Fibroblast of peridontal ligament (primary cell): ENCODE data around the gene RAB22A.
A peak's percentile ranks its signal among the peaks of the same experiment; 100 is the strongest.

Experiments used
- DNase-seq: peaks from one replicate; pipeline ENCODE4 v3.0.0-alpha.2; 2010; ENCODE audit errors: extremely low read depth

The RAB22A gene

DNA sequence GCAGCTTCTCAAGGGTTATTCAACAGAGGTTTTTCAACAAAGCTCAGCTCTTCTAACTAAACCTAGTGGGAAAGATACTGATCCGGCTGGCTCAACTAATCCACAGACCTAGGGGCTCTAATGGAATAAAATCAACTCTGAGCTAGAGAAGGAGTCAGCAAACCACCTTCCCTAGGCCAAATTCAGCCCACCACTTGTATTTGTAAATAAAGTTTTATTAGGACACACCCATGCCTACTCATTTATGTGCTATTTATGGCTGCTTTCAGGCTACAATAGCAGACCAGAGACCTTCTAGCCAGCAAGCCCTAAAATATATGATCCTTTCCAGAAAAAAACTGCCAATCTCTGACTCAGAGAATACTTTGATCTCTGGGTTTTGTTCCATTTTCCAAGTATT lies 6.0 kb upstream of the RAB22A start:
- no peak for DNase-seq

DNA sequence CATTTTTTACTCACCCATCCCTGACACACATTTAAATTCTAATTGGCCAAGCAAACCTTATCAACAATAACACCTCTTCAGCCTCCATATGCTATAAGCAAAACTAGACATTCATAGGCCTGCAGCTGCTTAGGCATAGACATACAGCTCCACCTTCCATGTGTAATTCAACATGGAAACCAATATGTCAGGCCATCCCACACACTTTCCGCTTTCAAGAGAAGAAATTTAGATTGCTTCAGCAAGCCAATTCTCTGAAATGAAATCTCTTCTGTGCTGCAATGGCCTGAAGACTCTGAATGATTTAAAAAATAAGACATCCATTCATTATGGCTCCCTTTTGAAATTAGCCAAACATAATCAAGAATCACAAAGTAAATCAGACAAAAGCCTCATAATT lies 4.5 kb upstream of the RAB22A start:
- no peak for DNase-seq

DNA sequence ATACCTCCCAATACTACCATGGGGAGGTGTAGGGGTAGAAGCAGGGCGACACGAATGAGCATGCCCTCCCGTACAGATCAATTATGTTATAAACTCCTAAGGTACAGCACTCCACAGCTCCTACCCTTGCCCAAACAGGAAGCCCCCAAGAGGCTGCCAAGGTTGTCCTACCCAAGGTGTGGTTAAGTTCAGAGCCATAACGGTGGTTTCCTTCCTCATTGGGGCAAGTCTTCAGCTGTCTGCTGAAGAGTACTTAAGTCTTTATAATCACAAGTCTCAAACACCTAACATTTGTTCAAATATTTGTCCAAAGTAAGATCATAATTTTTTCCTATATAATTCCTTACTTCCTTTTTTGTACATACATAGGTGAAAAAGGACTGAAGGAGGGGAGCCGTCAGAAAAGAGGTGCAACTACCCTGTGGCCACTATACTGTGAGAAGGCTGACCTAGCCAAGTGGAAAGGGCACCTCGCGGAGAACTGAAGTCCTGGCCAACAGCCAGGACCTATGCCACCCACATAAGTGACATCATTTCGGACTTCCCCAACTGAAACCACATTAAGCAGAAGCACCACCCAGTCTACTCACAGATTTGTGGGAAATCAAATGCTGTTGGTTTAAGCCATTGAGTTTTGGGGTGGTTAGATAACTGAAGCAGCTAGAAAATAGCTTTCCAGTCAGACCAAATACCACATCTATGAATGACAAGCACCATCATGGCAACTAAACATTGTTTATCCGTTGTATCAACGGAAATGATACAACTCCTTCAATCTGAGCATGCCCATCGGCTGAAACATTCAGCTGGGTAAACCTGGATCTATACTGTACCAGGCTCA lies 2.9 kb upstream of the RAB22A start:
- peak; percentile 26 for DNase-seq

DNA sequence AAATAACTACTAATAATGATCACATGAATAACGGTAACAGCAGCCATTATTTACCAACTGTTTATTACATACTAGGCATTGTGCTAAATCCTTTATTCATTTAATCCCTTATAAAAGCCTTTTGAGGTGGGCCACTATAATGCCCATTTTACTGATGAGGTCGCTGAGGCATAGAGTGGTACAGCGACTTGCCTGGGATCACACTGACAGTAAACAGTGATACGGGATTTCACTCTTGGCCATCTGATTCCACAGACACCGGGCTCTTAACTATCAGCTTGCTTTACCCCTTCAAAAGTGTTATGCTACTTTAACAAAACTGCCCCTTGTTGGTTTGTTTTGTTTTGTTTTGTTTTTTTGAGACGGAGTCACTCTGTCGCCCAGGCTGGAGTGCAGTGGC lies 2.2 kb upstream of the RAB22A start:
- DNase-seq, result no peak

DNA sequence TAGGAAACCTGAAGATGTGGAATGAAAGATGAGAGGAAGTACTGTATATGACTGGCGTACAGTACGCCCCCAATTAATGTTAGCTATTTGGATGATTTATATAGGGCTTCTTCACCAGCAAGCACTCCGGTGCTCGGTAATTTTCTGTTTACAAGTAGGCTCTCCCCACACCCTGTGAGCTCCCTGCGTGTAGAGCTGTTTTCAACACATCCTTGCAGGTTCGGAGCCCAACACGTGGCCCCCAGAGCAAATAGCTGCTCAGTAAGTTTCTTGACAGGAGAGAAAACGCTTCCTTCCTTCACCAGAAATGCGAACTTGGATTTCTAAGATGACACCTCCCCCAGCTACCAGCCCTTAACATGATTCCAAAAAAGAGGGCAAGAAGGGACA lies 1.2 kb upstream of the RAB22A start:
- DNase-seq, result no peak

DNA sequence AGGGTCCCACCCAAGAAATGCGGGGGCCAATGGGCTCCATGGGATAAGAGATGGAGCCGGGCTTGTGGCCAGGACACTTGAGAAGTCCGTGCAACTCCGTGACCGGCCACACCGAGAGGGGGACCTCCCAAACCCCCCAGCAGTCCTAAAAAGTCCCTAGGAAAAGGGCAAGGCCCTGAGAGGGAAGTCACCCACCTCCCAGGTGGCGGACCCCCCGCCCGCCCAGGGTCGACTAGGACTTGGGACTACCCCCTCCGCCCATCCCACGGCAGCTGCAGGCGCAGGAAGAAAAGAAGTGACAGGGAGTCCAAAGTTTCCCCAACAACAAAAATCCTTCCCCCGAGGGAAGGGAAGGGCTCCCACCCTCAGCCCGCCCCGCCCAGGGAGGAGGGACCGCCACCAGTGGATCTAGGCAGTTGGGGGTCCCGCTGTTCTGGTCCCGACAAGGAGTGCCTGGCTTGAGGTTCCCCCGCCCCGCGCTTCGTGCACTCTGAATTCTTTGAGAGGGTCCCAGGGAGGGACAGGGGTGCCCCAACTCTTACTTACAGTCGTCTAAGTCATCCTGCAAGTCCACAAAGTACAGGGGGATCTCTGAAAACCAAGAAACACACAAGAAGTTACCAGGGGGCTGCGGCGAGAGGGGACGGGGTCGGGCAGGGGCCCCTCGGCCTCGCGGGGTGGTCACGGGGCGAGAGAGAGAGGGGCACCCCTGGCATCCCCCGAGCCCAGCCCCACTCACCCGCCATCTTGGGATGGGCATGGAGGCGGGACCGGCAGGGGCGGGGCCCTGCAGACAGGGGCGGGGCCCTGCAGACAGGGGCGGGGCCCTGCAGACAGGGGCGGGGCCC lies 611 bp upstream of the RAB22A start:
- peak; percentile 49 for DNase-seq

DNA sequence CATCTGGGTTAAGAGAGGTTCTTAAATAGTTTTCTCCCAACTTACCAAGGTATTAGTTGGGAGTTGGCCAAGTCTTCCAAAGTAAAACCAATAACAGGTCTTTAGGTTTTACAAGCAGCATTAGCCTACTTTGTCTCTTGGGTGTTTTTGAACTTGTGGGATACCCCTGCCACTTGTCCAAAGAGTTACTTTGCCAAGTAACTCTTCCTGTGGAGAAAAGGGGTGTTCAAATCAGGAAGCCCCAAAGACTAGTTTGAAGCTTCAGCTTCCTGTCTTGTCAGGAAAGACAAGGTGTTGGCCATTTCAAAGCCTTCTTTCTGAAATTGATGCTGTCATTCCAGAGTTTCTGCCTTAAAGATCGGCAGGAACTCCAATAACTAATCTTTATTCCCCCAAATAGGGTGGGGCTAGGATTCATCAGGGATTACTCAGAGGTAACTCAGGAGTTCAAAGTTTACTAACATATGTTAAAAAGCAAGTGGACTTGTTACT lies 822 bp downstream of the RAB22A start:
- DNase-seq, result peak; percentile 21

DNA sequence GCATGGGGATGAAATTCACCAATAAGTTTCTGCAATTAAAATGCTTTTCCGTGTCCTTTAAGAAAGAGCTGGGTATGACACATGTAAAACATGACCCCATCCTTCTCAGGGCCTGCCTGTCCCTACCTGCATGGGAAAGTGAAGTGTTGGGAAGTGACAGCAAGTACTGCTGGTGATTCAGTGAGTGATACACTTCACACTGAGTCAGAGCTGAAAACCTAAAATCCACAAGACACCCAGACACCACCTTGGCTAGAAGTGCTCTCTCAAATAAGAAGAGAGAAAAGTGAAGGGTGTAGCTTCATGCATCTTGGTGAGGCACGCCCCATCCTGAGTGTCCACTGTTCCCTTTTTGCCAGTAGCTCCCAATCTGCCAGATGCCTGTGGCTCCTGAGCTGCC lies 3.3 kb downstream of the RAB22A start:
- DNase-seq, result no peak

DNA sequence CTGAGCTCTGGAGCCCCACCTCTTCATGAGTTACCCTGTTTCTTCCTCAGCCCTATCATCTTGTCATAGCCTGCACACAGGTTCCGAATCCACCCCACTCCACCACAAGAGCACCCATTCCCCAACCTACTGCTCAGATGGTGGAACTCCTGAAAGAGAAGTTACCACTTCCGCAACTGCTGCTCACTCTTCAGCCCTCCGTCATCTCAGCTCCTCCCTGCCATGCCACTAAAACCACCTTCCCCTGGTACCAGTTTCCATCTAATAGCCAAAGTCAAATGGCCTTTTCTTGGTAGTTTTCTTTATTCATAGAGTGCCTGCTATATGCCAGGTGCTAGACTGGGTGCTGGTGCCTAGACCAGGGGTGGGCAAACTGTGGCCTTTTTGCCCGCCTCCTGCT lies 3.9 kb downstream of the RAB22A start:
- DNase-seq, result no peak

DNA sequence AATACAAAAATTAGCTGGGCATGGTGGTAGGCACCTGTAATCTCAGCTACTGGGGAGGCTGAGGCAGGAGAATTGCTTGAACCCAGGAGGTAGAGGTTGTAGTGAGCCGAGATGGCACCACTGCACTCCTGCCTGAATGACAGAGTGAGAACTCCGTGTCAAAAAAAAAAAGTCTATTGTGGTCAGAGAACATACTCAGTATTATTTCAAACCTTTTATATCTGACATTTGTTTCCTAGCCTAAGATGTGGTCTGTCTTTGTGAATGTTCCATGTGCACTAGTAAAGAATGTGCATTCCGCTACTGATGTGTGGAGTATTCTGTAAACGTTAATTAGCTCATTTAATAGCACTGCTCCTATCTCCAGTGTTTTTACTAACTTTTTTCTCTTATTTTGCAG lies 11.7 kb downstream of the RAB22A start:
- DNase-seq, result no peak

DNA sequence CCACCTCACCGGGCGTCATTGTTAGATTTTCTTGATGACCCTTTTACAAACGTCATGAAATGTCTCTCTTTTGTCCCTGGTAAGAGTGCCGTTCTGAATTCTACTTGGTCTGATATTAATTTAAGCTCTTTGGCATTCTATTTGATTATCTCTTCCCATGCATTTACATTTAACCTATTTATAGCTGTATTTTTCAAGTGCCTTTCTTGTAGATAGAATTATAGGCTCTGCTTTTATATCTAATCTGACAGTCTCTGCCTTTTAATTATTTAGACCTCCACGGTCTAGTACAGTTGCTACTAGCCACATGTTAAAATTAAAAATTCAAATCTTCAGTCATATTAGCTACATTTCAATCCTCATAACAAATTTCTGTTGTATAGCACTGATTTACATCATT lies 12.6 kb downstream of the RAB22A start:
- no peak for DNase-seq

DNA sequence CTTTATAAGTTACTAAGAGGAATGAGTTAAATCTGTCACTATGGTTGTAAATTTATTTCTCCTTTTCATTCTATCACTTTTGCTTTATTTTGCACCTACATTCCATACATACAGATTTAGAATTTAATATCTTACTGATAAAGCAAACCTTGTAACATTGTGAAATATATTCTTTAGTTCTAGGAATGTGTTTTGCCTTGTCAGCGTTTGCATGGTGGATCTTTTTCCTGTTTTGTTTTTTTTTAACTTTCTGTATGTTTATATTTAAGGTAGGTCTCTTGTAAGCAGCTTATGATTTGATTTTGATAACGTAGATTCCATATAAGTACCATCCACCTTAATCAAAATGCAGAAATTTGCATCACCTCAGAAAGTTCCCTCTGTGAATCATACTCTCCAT lies 16.4 kb downstream of the RAB22A start:
- DNase-seq, result no peak

DNA sequence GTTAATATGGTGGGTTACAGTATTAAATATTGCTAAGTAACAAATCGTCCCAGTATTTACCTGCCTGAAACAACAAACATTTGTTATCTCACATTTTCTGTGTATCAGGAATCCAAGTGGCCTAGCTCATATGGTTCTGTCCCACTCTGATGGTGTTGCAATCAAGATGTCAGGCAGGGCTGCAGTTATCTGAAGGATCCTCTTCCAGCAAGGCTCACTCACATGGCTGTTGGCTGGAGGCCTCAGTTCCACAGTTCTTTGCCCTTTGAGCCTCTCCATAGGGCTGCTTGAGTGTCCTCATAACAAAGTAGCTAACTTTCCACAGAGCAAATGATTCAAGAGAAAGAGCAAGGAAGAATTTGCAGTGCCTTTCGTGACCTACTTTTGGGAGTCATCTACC lies 17.7 kb downstream of the RAB22A start:
- DNase-seq, result no peak

DNA sequence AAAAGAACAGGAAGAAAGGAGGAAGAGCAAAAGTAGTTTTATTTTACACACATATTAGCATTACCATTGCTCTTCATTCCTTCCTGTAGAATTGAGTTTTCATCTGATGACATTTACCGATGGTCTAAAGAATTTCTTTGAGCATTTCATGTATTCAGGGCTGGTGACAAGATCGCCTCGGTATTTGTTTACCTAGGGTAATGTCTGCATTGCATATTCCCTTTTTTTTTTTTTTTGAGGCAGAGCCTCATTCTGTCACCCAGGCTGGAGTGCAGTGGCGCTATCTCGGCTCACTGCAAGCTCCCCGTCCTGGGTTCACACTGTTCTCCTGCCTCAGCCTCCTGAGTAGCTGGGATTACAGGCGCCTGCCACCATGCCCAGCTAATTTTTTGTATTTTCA lies 19.3 kb downstream of the RAB22A start:
- no peak for DNase-seq

DNA sequence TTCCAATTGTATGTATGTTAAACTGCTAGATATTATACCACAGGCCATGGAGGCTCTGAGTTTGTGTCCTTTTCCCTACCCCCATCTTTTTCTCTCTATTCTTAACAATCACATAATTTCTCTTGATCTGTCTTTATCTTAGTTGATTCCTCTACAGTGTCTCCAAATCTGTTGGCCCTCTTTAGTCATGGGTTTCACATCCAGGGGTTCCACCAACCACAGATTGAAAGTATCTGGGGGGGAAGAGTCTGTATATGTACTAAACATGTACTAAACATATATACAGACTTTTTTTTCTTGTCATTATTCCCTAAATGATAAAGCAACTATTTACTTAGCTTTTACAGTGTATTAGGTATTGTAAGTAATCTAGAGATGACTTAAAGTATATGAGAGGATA lies 20.2 kb downstream of the RAB22A start:
- DNase-seq, result no peak

DNA sequence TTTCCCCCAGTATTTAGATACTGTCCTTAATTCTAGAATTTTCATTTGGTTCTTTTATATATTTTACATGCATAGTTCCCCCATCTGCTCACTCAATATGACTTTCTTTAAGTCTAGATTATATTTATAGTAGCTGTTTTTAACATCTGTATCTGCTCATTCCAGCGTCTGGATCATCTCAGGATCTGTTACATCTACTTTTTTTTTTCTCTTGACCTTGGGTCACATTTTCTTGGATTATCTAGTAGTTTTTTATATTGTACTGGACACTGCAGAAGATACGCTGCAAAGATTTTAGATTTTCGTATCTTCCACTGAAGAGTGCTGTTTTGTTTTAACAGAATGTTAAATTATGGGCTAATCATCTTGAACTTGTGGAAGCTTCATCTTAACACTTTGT lies 20.7 kb downstream of the RAB22A start:
- DNase-seq, result no peak

DNA sequence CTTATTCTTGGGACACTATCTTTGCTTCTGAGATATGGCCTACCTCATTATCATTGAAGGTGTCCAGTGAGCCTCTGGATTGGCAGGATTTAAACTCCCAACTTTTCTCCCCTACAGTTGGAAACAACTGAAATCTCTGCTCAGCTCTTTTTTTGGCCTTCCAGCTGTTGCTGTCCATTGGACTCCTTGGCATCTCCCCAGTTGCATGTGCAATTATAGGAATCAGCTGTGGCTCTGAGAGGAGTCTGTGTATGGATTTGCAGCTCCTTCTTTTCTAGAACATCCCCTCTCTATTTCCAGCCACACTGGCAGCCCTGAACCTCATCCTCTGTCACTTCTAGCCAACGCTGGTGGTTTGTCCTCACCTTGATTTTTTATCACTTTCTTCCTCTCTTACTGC lies 21.2 kb downstream of the RAB22A start:
- DNase-seq, result peak; percentile 68

DNA sequence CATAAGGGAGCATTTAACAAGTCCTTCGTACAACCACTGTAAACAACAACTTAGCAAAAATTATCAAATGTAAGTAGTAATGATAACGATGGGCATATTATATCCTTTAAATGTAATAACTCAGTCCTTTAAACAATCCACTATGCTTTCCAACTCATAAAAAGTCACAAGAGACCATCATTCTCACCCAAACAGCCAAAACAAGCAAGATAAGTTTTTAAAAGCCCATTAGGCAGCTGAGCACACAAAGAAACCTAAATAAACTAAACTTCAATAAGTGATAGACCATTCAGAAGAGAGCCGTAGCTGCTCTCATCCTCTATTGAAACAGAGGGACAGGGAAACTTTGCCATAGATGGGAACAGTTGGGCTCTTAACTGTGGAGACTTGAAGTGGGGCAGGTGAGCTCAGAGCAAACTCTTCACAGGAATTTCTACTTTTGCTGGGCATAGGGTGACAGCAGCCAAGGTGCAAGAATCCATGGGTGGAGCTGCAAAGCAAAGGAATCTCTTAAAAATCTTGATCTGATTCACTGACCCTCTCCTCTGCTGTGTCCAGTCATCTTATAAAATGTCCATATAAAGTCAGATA lies 22.5 kb downstream of the RAB22A start:
- no peak for DNase-seq

DNA sequence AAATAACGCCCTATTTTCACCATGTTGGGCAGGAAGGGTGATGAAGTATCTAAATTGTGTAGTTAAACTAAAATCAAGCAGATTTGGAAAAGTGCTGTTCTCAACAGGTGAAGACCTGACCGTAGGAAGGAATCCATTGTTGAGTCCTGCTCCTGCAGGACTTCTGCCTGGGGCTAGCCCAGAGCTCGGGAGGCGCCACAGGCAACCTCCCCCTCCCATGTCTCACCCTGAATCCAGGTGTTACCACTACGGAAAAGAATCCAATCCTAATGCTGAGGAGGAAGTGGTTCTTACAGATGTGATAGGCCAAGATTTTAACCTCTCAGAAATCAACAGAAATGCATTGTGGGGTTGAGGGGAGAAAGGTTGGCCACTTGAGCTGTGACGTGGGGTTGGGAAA lies 30.2 kb downstream of the RAB22A start:
- no peak for DNase-seq

DNA sequence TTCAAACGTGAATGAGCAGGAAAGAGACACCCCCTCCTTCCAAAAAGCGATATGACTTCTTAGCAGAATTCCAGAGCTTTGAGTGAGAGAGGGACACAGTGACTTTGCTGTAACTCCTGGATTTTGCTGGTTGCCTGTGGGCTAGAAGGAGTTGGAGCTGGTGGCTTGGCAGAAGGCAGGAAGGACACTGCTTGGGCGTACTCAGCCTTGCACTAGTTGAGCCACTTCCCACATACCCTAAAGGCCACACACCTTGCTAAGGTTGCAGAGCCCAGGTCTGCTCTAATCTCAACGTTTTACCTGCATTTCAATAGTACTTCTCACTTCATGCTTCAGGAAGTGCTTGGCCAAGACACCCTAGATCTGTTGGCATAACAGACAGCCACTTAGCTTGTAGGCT lies 30.6 kb downstream of the RAB22A start:
- DNase-seq, result no peak

DNA sequence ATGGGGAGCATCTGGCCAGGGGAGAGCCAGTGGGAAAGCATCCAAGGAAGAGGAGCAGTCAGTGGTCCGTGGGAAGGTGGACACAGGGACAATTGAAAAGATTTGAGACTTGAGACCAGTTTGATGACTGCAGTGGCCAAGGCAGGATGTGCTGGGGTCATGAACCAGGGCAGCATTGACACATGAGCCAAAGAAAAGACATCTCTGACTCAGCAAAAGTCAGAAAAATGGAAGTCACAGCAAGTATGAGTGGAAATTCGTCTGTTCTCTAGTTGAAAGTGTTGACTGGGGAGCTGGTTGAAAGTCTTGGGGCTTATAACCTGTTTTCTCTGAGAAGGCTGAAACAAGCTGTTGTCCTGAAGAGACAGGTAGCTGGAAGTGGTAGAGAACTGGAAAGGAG lies 31.3 kb downstream of the RAB22A start:
- no peak for DNase-seq

DNA sequence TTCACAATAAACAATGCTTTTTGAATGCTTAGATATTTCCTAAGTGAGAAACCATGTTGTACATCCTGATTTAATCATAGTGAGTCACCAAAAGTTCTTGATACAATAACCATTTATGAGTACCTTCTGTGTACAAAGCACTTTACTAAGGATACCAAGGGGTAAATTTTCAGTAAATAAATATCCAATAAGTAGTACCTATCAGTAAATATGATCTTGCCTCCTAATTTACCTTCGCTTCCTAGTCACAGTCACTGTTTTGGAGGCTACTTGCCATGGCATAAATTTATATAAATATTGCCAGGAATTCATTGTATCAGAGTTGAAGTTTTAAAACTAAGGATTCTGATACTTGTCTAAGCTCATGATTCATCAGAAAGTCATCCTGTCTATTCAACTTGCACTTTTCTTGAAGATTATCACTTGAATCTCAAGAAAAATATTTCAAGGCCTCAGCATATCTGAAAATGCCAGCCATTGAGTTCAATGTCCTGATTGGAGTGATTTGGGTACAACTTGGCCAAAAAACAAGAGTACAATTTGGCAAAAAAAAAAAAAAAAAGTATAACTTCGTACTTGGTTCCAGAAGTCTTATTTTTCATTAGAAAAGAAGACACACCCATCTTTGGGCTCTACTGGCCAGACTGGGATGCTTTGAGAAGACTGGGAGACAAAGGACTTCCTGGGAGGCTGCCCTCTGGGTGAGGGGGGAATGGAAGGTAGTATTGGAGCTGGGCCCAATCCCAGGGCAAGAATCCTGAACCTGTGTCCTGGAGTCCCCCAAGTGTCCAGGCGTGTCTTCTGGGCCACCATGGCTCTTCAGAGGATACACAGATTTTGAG lies 32.8 kb downstream of the RAB22A start:
- DNase-seq, result peak; percentile 70
